ENCODE data around the gene CCKAR. TPM values are rescaled to one million over a fixed set of nuclear protein-coding genes. Genes with fewer than 3 reads are reported as not detected.

Gene CCKAR
- total RNA-seq, 3 donors from 2014 or later, result 0.44 TPM; not detected in 2

DNA sequence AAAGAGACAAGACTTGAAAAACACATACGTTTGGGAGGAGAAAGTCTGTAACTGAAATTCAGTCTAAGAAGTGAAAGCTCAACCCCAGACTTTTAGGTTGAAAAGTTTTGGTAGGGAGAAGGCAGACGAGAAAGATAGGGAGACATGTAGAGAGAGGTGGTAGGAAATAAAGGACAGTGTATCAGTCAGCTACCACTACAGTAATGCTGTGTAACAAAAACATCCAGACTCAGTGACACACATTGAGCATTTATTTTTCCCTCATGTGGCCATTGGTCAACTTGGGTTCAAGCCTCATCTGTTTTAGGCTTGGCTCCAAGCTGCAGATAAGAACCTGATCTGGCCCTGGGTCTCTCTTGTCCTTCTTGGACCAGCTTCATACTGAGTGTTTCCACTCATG is 26.9 kb downstream of the CCKAR start:
- Histone ChIP-seq H3K36me3 (ENCODE audit: low read depth) (no peaks in the 10 kb centered on the region), H3K4me1 (ENCODE audit: low read depth) (no peaks in the 10 kb centered on the region), H3K4me3 (no peak overlapping the region), H3K9me3 (no peaks in the 10 kb centered on the region)
- no peak for ATAC-seq
- intact Hi-C loops (cut with DNase I, micrococcal nuclease), result no loop called here
- no peak for DNase-seq
- TF ChIP-seq, protein P1, sequence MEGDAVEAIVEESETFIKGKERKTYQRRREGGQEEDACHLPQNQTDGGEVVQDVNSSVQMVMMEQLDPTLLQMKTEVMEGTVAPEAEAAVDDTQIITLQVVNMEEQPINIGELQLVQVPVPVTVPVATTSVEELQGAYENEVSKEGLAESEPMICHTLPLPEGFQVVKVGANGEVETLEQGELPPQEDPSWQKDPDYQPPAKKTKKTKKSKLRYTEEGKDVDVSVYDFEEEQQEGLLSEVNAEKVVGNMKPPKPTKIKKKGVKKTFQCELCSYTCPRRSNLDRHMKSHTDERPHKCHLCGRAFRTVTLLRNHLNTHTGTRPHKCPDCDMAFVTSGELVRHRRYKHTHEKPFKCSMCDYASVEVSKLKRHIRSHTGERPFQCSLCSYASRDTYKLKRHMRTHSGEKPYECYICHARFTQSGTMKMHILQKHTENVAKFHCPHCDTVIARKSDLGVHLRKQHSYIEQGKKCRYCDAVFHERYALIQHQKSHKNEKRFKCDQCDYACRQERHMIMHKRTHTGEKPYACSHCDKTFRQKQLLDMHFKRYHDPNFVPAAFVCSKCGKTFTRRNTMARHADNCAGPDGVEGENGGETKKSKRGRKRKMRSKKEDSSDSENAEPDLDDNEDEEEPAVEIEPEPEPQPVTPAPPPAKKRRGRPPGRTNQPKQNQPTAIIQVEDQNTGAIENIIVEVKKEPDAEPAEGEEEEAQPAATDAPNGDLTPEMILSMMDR (IDR thresholded peaks at IDR 0.05), result no peak

GRCh38 chr4:26462874-26463273 is 27.4 kb downstream of the CCKAR start:
- ATAC-seq, result no peak
- Histone ChIP-seq H3K4me3 (no peak overlapping the region), H3K36me3 (ENCODE audit: low read depth) (no peaks in the 10 kb centered on the region), H3K4me1 (ENCODE audit: low read depth) (no peaks in the 10 kb centered on the region), H3K9me3 (no peaks in the 10 kb centered on the region)
- TF ChIP-seq, protein P1 (IDR thresholded peaks at IDR 0.05), result no peak
- intact Hi-C loops (cut with DNase I, micrococcal nuclease), result no loop called here
- no peak for DNase-seq

- no peak for DNase-seq
- intact Hi-C loops (cut with DNase I, micrococcal nuclease), result loop anchor here (10.0 kb wide), 2 partner anchors 125 to 555 kb away; partner anchors contain the start of gene TBC1D19 (in 1 of the 2)
- Histone ChIP-seq H3K4me3 (no peak overlapping the region), H3K36me3 (ENCODE audit: low read depth) (no peaks in the 10 kb centered on the region), H3K4me1 (ENCODE audit: low read depth) (no peaks in the 10 kb centered on the region), H3K9me3 (no peaks in the 10 kb centered on the region)
- no peak for ATAC-seq
- TF ChIP-seq, protein P1 (IDR thresholded peaks at IDR 0.05), result no peak
Observed at GRCh38 chr4:26459756-26460530, 30.3 kb downstream of the CCKAR start.

DNA sequence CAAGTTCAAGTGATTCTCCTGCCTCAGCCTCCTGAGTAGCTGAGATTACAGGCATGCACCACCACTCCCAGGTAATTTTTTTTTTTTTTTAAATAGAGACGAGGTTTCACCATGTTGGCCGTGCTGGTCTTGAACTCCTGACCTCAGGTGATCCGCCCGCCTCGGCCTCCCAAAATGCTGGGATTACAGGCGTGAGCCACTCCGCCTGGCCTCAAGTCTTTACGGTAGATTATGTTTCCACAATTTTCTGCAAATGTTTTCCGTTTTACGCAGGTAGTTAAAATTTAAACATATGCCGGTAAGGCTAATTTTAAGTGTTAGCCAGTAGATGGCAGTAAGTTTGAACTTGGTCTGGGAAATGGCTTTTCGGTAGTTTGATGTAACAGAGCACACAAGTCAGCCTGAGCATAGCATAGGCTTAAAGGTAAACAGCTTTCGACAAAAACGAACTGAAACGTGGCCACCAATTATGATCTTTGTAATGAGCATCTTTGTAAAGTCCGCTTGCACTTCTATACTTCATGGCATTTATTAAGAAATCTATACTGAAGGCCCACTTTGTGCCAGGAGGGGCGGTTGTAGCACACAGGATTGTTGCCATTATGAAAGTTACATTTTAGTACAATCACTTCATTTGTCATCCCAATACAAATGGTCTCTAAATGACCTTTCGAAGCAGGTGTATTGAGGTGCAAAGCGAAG is 31.1 kb downstream of the CCKAR start:
- Histone ChIP-seq H3K4me3 (no peak overlapping the region), H3K36me3 (ENCODE audit: low read depth) (no peaks in the 10 kb centered on the region), H3K4me1 (ENCODE audit: low read depth) (no peaks in the 10 kb centered on the region), H3K9me3 (no peaks in the 10 kb centered on the region)
- TF ChIP-seq, protein P1 (IDR thresholded peaks at IDR 0.05), result no peak
- ATAC-seq (peak; percentile 77), DNase-seq (no peak)
- intact Hi-C loops (cut with DNase I, micrococcal nuclease), result loop anchor here (10.0 kb wide), 2 partner anchors 126 to 556 kb away; partner anchors contain the start of gene TBC1D19 (in 1 of the 2)

DNA sequence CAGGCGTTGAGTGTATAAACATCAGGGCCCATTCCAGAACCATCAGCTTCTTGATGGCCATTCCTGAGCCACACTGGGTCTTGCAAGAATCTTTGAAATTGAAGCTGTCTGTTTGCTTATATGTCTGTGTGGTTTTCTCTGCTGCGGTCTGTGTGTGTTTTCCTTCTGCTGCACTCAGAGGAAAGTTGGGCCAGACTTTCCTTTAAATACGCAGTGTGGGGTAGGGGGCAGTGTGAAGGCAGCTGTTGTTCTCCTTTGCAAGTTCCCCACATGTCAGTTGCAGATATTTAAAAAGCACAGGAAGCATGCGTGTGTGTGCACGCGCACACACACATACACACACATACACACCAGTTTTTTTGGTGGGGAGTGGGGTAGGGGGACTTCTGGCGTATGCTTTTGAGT is 32.1 kb downstream of the CCKAR start:
- ATAC-seq (no peak), DNase-seq (no peak)
- no peaks in the 10 kb centered on the region for H3K9me3 ChIP-seq
- TF ChIP-seq, protein P1 (IDR thresholded peaks at IDR 0.05), result no peak
- no peak overlapping the region for H3K4me3 ChIP-seq
- intact Hi-C loops (cut with DNase I, micrococcal nuclease), result loop anchor here (10.0 kb wide), 2 partner anchors 127 to 557 kb away; partner anchors contain the start of gene TBC1D19 (in 1 of the 2)
- no peaks in the 10 kb centered on the region for H3K4me1 ChIP-seq (ENCODE audit: low read depth)
- no peaks in the 10 kb centered on the region for H3K36me3 ChIP-seq (ENCODE audit: low read depth)
